Astrocyte (in vitro differentiated cells and primary cell): ENCODE data around the gene PRKAG3.

Source experiments
- CTCF ChIP-seq: IDR thresholded peaks from 2 replicates; pipeline ENCODE4 v1.5.1; 2011; ENCODE audit warnings: low read depth, mild to moderate bottlenecking, inconsistent platforms, low read length, moderate library complexity; ENCODE audit not compliant: insufficient read depth
- EZH2 ChIP-seq: IDR thresholded peaks from 2 replicates; pipeline ENCODE4 v1.6.1; 2012; ENCODE audit warnings: mild to moderate bottlenecking, low read length, inconsistent platforms; ENCODE audit not compliant: insufficient read depth

GRCh38 chr2:218850796-218851195 lies 19.2 kb upstream of the PRKAG3 start:
- no peak for TF ChIP-seq CTCF
- no peak for TF ChIP-seq EZH2
